BLaER1 treated with 17β-estradiol and CSF1 and Interleukin-3, amounts not matched to agents 10 nM and 100 nM (cell line): ENCODE measurements around the gene FBXW2.
"Not testable (repeated sequence)": the region's sequence is repeated elsewhere in the genome, so short reads cannot be mapped to it uniquely, and the experiment has no call there.

Source experiments
- H3K27ac ChIP-seq, 11 experiments: shearing (Covaris generic); formaldehyde crosslinking; 2 replicates each; pipeline ENCODE4 v1.8.1; 2022
- H3K27me3 ChIP-seq, 11 experiments: shearing (Covaris generic); formaldehyde crosslinking; 2 replicates each; pipeline ENCODE4 v1.8.1; 2022
- H3K36me3 ChIP-seq, 11 experiments: shearing (Covaris generic); formaldehyde crosslinking; 2 replicates each; pipeline ENCODE4 v1.8.1; 2022
- H3K4me1 ChIP-seq, 10 experiments: shearing (Covaris generic); formaldehyde crosslinking; 2 replicates each; pipeline ENCODE4 v1.8.1; 2022
- H3K4me2 ChIP-seq, 11 experiments: shearing (Covaris generic); formaldehyde crosslinking; 2 replicates each; pipeline ENCODE4 v1.8.1; 2022
- H3K4me3 ChIP-seq, 10 experiments: shearing (Covaris generic); formaldehyde crosslinking; 2 replicates each; pipeline ENCODE4 v1.8.1; 2022
- H3K9ac ChIP-seq, 11 experiments: shearing (Covaris generic); formaldehyde crosslinking; 2 replicates each; pipeline ENCODE4 v1.8.1; 2022
- H3K9me3 ChIP-seq, 11 experiments: shearing (Covaris generic); formaldehyde crosslinking; replicated peaks in 1 of 11; 2 replicates each; pipeline ENCODE4 v1.8.1; 2022
- H4K20me1 ChIP-seq, 11 experiments: shearing (Covaris generic); formaldehyde crosslinking; 2 replicates each; pipeline ENCODE4 v1.8.1; 2022
- Cebpa-rat ChIP-seq, 11 experiments: shearing (Covaris generic); IDR thresholded peaks; 2 replicates each; pipeline ENCODE4 v1.8.1; 2022

FBXW2 gene

GRCh38 chr9:120829650-120830049 is 36.4 kb upstream of the FBXW2 start:
- Histone ChIP-seq H3K4me3 (no peak overlapping the region), H3K27ac (no peak overlapping the region), H3K27me3 (no peaks in the 10 kb centered on the region), H3K9ac (no peak overlapping the region), H3K4me2 (no peak overlapping the region), H3K36me3 (peaks cover 0 to 13% (median 0%) of the 10 kb centered on the region in 11 experiments; a peak in 5 of 22 replicates), H3K9me3 (peaks cover 0 to 11% (median 9%) of the 10 kb centered on the region in 11 experiments; a peak in 7 of 22 replicates), H4K20me1 (no peaks in the 10 kb centered on the region), H3K4me1 (no peaks in the 10 kb centered on the region)
- no peak for TF ChIP-seq Cebpa-rat (IDR thresholded peaks at IDR 0.05)

GRCh38 chr9:120820095-120820494 is 26.9 kb upstream of the FBXW2 start:
- no peak overlapping the region for H3K9ac ChIP-seq
- no peak overlapping the region for H3K4me3 ChIP-seq
- H3K36me3 ChIP-seq: peaks cover 0 to 4% (median 0%) of the 10 kb centered on the region in 11 experiments; a peak in 3 of 22 replicates
- no peak overlapping the region for H3K27ac ChIP-seq
- no peaks in the 10 kb centered on the region for H3K27me3 ChIP-seq
- no peak for TF ChIP-seq Cebpa-rat (IDR thresholded peaks at IDR 0.05)
- H3K4me2 ChIP-seq: no peak overlapping the region
- H4K20me1 ChIP-seq: no peaks in the 10 kb centered on the region
- H3K4me1 ChIP-seq: peaks cover 0 to 9% (median 2%) of the 10 kb centered on the region in 10 experiments; a peak in 8 of 20 replicates
- peaks cover 0 to 9% (median 0%) of the 10 kb centered on the region in 11 experiments; a peak in 3 of 22 replicates for H3K9me3 ChIP-seq

- no peaks in the 10 kb centered on the region for H3K9me3 ChIP-seq
- H3K4me3 ChIP-seq: no peak overlapping the region
- no peak overlapping the region for H3K9ac ChIP-seq
- no peak for TF ChIP-seq Cebpa-rat (IDR thresholded peaks at IDR 0.05)
- H3K36me3 ChIP-seq: peaks cover 0 to 3% (median 0%) of the 10 kb centered on the region in 11 experiments; a peak in 1 of 22 replicates
- H3K4me1 ChIP-seq: peaks cover 0 to 9% (median 2%) of the 10 kb centered on the region in 10 experiments; a peak in 8 of 20 replicates
- no peaks in the 10 kb centered on the region for H4K20me1 ChIP-seq
- H3K27me3 ChIP-seq: no peaks in the 10 kb centered on the region
- H3K27ac ChIP-seq: no peak overlapping the region
- H3K4me2 ChIP-seq: no peak overlapping the region
These were observed 25.4 kb upstream of the FBXW2 start for GRCh38 chr9:120818595-120818994.

GRCh38 chr9:120815075-120815474 is 21.9 kb upstream of the FBXW2 start:
- H3K27ac ChIP-seq: no peak overlapping the region
- H4K20me1 ChIP-seq: no peaks in the 10 kb centered on the region
- no peak for TF ChIP-seq Cebpa-rat (IDR thresholded peaks at IDR 0.05)
- H3K4me3 ChIP-seq: no peak overlapping the region
- H3K4me2 ChIP-seq: peak overlapping the region in 5 of 11 experiments; percentile 13 to 36 (median 25); a peak in 3 of 22 replicates
- H3K4me1 ChIP-seq: peaks cover 0 to 9% (median 2%) of the 10 kb centered on the region in 10 experiments; a peak in 8 of 20 replicates
- no peaks in the 10 kb centered on the region for H3K27me3 ChIP-seq
- H3K9me3 ChIP-seq: peaks cover 0 to 8% (median 0%) of the 10 kb centered on the region in 11 experiments; a peak in 4 of 22 replicates
- H3K36me3 ChIP-seq: 0 out of 22 replicates have a peak, but pooled peaks cover 0 to 3% (median 0%) of the 10 kb centered on the region in 11 experiments
- no peak overlapping the region for H3K9ac ChIP-seq

GRCh38 chr9:120808931-120809330 is 15.7 kb upstream of the FBXW2 start:
- H3K4me1 ChIP-seq: no peaks in the 10 kb centered on the region
- no peak for TF ChIP-seq Cebpa-rat (IDR thresholded peaks at IDR 0.05)
- no peak overlapping the region for H3K4me3 ChIP-seq
- peaks cover 57 to 67% (median 60%) of the 10 kb centered on the region in 11 experiments for H3K9me3 ChIP-seq
- peaks cover 0 to 14% (median 0%) of the 10 kb centered on the region in 11 experiments; a peak in 3 of 22 replicates for H3K36me3 ChIP-seq
- no peaks in the 10 kb centered on the region for H4K20me1 ChIP-seq
- H3K27me3 ChIP-seq: no peaks in the 10 kb centered on the region
- H3K4me2 ChIP-seq: no peak overlapping the region
- H3K27ac ChIP-seq: no peak overlapping the region
- H3K9ac ChIP-seq: no peak overlapping the region

- no peak overlapping the region for H3K4me3 ChIP-seq
- H3K9me3 ChIP-seq: peaks cover 57 to 71% (median 60%) of the 10 kb centered on the region in 11 experiments
- no peaks in the 10 kb centered on the region for H3K4me1 ChIP-seq
- peaks cover 0 to 14% (median 0%) of the 10 kb centered on the region in 11 experiments; a peak in 3 of 22 replicates for H3K36me3 ChIP-seq
- H3K9ac ChIP-seq: no peak overlapping the region
- H3K4me2 ChIP-seq: no peak overlapping the region
- no peaks in the 10 kb centered on the region for H3K27me3 ChIP-seq
- TF ChIP-seq Cebpa-rat (IDR thresholded peaks at IDR 0.05): no peak
- no peak overlapping the region for H3K27ac ChIP-seq
- no peaks in the 10 kb centered on the region for H4K20me1 ChIP-seq
These were observed 14.6 kb upstream of the FBXW2 start for GRCh38 chr9:120807607-120808379.

GRCh38 chr9:120804784-120805363 is 11.7 kb upstream of the FBXW2 start:
- peaks cover 57 to 66% (median 60%) of the 10 kb centered on the region in 11 experiments for H3K9me3 ChIP-seq
- not testable (repeated sequence) for H4K20me1 ChIP-seq, H3K27me3 ChIP-seq, H3K4me2 ChIP-seq, H3K4me1 ChIP-seq, H3K9ac ChIP-seq, H3K4me3 ChIP-seq, H3K27ac ChIP-seq
- peaks cover 0 to 14% (median 0%) of the 10 kb centered on the region in 11 experiments; a peak in 3 of 22 replicates for H3K36me3 ChIP-seq

- TF ChIP-seq Cebpa-rat (IDR thresholded peaks at IDR 0.05): no peak
- Histone ChIP-seq H3K27me3 (no peaks in the 10 kb centered on the region), H3K9me3 (peaks cover 23 to 31% (median 25%) of the 10 kb centered on the region in 11 experiments), H3K4me2 (no peak overlapping the region), H3K36me3 (peaks cover 0 to 8% (median 0%) of the 10 kb centered on the region in 11 experiments; a peak in 3 of 22 replicates), H4K20me1 (no peaks in the 10 kb centered on the region), H3K4me3 (no peak overlapping the region), H3K4me1 (no peaks in the 10 kb centered on the region), H3K27ac (no peak overlapping the region), H3K9ac (no peak overlapping the region)
These were observed 8.2 kb upstream of the FBXW2 start for GRCh38 chr9:120801441-120801840.

GRCh38 chr9:120791161-120791560 is 2.1 kb downstream of the FBXW2 start:
- Histone ChIP-seq H3K9ac (peak overlapping the region in 3 of 11 experiments; percentile 1 to 91 (median 44); a peak in 2 of 22 replicates), H3K4me1 (peaks cover 30 to 53% (median 31%) of the 10 kb centered on the region in 10 experiments), H3K27ac (no peak overlapping the region), H3K4me3 (peak overlapping the region in 2 of 10 experiments; percentile 87 to 92; a peak in 4 of 20 replicates), H3K27me3 (no peaks in the 10 kb centered on the region), H3K4me2 (peak overlapping the region; percentile 81 to 97 (median 93)), H3K9me3 (no peaks in the 10 kb centered on the region), H3K36me3 (peaks cover 30 to 55% (median 44%) of the 10 kb centered on the region in 11 experiments), H4K20me1 (peaks cover 5 to 52% (median 27%) of the 10 kb centered on the region in 11 experiments; a peak in 16 of 22 replicates)
- TF ChIP-seq Cebpa-rat (IDR thresholded peaks at IDR 0.05): no peak
